ENCODE data around the gene NACC1.

The NACC1 gene

GRCh38 chr19:13092158-13092543 lies 25.9 kb upstream of the NACC1 start:
- no peak for DNase-seq (ENCODE audit: extremely low read depth, insufficient read length)
- no peak for TF ChIP-seq CTCF (IDR thresholded peaks at IDR 0.05; ENCODE audit: insufficient read depth, low read length, poor library complexity, severe bottlenecking)
- Histone ChIP-seq H3K4me3 (replicated peaks; ENCODE audit: low read depth, low read length) (no peak overlapping the region), H3K27me3 (replicated peaks; ENCODE audit: control insufficient read depth, insufficient read depth, low read length) (no peaks in the 10 kb centered on the region; the same call in 1 of the 2 replicates), H3K36me3 (ENCODE audit: control insufficient read depth, insufficient read depth, low read length) (no peaks in the 10 kb centered on the region)

GRCh38 chr19:13092606-13093235 lies 25.3 kb upstream of the NACC1 start:
- TF ChIP-seq CTCF (IDR thresholded peaks at IDR 0.05; ENCODE audit: insufficient read depth, low read length, poor library complexity, severe bottlenecking): no peak
- no peak for DNase-seq (ENCODE audit: extremely low read depth, insufficient read length)
- H3K27me3 ChIP-seq (replicated peaks; ENCODE audit: control insufficient read depth, insufficient read depth, low read length): no peaks in the 10 kb centered on the region; the same call in 1 of the 2 replicates
- H3K36me3 ChIP-seq (ENCODE audit: control insufficient read depth, insufficient read depth, low read length): no peaks in the 10 kb centered on the region
- H3K4me3 ChIP-seq (replicated peaks; ENCODE audit: low read depth, low read length): no peak overlapping the region

DNA sequence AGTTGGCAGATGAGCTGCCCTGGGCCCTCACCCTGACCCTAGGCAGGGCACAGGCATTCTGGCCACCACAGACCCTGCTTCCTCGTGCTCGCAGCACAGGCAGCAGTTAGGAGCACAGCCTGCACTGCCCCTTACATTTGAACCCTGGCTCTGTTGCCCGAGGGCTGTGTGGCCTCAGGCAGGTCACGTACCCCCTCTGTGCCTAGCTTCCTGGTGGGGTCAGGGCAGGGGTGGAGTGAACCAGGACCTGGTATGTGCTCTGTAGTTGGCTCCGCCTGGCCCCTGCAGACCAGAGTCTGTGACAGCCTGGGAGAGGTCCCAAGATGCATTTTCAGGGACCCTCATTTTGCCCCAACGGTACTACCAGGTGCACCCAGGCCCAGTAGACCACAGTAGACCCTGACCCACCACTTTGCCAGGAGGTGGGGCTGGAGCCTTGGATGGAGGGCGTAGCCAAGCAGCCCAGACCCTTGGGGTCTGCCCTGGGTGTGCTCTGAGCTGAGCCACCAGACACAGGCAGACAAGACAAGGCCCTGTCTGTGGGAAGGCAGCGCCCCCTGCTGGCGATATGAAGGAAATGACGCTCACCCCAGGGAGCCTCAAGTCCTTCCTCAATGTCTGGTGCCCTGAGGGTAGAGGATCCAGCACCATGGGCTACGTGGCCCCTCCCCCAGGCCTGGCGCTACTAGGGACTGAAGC lies 24.5 kb upstream of the NACC1 start:
- Histone ChIP-seq H3K4me3 (replicated peaks; ENCODE audit: low read depth, low read length) (no peak overlapping the region), H3K27me3 (replicated peaks; ENCODE audit: control insufficient read depth, insufficient read depth, low read length) (no peaks in the 10 kb centered on the region; the same call in 1 of the 2 replicates), H3K36me3 (ENCODE audit: control insufficient read depth, insufficient read depth, low read length) (no peaks in the 10 kb centered on the region)
- DNase-seq (ENCODE audit: extremely low read depth, insufficient read length): peak; percentile 65
- peak; percentile 88 for TF ChIP-seq CTCF (IDR thresholded peaks at IDR 0.05; ENCODE audit: insufficient read depth, low read length, poor library complexity, severe bottlenecking)

DNA sequence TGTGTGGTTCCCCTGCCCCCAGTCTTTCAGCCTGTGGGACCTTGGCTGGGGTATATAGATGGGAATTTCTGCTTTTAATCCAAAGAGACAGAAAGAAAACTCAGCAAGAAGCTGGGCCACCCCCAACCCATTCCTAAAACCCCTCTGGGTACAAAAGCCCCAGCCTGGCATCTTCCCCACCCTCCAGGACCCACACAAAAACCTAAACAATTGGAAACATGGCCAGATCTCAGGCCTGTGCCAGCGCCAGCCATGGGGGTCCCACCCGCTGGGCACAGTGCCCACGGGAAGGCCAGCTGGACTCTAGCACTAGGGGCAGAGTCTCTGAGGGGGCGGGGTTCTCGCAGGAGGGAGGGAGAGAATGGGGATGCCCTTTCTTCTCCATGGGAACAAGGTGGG lies 24.0 kb upstream of the NACC1 start:
- no peak for DNase-seq (ENCODE audit: extremely low read depth, insufficient read length)
- Histone ChIP-seq H3K4me3 (replicated peaks; ENCODE audit: low read depth, low read length) (no peak overlapping the region), H3K36me3 (ENCODE audit: control insufficient read depth, insufficient read depth, low read length) (no peaks in the 10 kb centered on the region), H3K27me3 (replicated peaks; ENCODE audit: control insufficient read depth, insufficient read depth, low read length) (no peaks in the 10 kb centered on the region; the same call in 1 of the 2 replicates)
- no peak for TF ChIP-seq CTCF (IDR thresholded peaks at IDR 0.05; ENCODE audit: insufficient read depth, low read length, poor library complexity, severe bottlenecking)

DNA sequence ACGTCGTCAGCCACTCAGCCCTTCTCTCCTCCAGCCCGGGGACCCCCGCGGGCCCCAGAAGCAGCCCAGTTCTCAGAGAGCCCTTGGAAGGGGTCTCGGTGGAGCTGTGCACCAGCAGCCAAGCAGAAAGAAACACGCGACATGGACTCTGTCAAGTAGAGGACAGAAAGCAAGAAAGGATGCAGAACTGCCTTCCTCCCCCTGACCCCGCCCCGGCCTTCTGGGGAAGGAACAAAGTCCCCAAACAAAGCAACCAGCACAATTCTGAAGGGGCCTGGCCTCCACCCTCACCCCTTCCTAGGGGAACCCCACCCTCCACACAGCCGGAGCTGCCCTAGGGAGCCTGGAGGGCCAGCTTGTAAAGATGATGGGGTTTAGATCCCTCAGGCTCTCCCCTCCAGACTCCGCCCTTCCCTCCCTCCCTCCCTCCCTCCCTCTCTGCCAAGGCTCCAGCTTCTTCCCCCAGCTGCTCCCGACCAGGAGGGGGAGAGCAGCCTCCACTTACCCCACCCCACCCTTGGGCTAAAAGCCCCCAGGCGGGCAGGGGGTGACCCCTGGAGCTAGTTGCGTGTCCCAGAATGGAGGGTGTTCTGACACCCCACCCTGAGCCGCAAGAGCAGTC lies 23.2 kb upstream of the NACC1 start:
- DNase-seq (ENCODE audit: extremely low read depth, insufficient read length): no peak
- peak overlapping the region; percentile 32 for H3K4me3 ChIP-seq (replicated peaks; ENCODE audit: low read depth, low read length)
- H3K36me3 ChIP-seq (ENCODE audit: control insufficient read depth, insufficient read depth, low read length): no peaks in the 10 kb centered on the region
- no peaks in the 10 kb centered on the region; the same call in 1 of the 2 replicates for H3K27me3 ChIP-seq (replicated peaks; ENCODE audit: control insufficient read depth, insufficient read depth, low read length)
- no peak for TF ChIP-seq CTCF (IDR thresholded peaks at IDR 0.05; ENCODE audit: insufficient read depth, low read length, poor library complexity, severe bottlenecking)
